ENCODE measurements around the gene CASTOR1.
A peak's percentile ranks its signal among the peaks of the same experiment; 100 is the strongest.

The CASTOR1 gene

GRCh38 chr22:30332994-30333706 is 43.8 kb upstream of the CASTOR1 start:
- peaks cover 75 to 93% (median 83%) of the 10 kb centered on the region in 11 experiments for H3K36me3 ChIP-seq
- H4K20me1 ChIP-seq: peaks cover 0 to 58% (median 17%) of the 10 kb centered on the region in 11 experiments; a peak in 13 of 22 replicates
- no peak overlapping the region for H3K9ac ChIP-seq
- H3K27ac ChIP-seq: no peak overlapping the region
- no peaks in the 10 kb centered on the region for H3K27me3 ChIP-seq
- no peak overlapping the region for H3K4me3 ChIP-seq
- TF ChIP-seq Cebpa-rat (IDR thresholded peaks at IDR 0.05): no peak
- peaks cover 0 to under 1% (median 0%) of the 10 kb centered on the region in 10 experiments; a peak in 1 of 20 replicates for H3K4me1 ChIP-seq
- no peak overlapping the region for H3K4me2 ChIP-seq
- H3K9me3 ChIP-seq (replicated peaks in 1 of 11): no peaks in the 10 kb centered on the region

- TF ChIP-seq Cebpa-rat (IDR thresholded peaks at IDR 0.05): no peak
- H3K4me2 ChIP-seq: no peak overlapping the region
- H3K9me3 ChIP-seq (replicated peaks in 1 of 11): no peaks in the 10 kb centered on the region
- peaks cover 0 to 52% (median 17%) of the 10 kb centered on the region in 11 experiments; a peak in 13 of 22 replicates for H4K20me1 ChIP-seq
- no peak overlapping the region for H3K4me3 ChIP-seq
- no peak overlapping the region for H3K9ac ChIP-seq
- peaks cover 69 to 87% (median 77%) of the 10 kb centered on the region in 11 experiments for H3K36me3 ChIP-seq
- H3K4me1 ChIP-seq: peaks cover 3 to 6% (median 4%) of the 10 kb centered on the region in 10 experiments; a peak in 18 of 20 replicates
- H3K27me3 ChIP-seq: no peaks in the 10 kb centered on the region
- no peak overlapping the region for H3K27ac ChIP-seq
Measured at GRCh38 chr22:30332551-30332950, 43.2 kb upstream of the CASTOR1 start.

- H3K27ac ChIP-seq: no peak overlapping the region
- H3K4me1 ChIP-seq: peaks cover 32 to 39% (median 36%) of the 10 kb centered on the region in 10 experiments
- no peak overlapping the region for H3K9ac ChIP-seq
- H3K4me3 ChIP-seq: no peak overlapping the region
- no peaks in the 10 kb centered on the region for H3K27me3 ChIP-seq
- peaks cover 0 to 34% (median 14%) of the 10 kb centered on the region in 11 experiments; a peak in 11 of 22 replicates for H4K20me1 ChIP-seq
- peaks cover 29 to 47% (median 37%) of the 10 kb centered on the region in 11 experiments for H3K36me3 ChIP-seq
- TF ChIP-seq Cebpa-rat (IDR thresholded peaks at IDR 0.05): no peak
- H3K9me3 ChIP-seq (replicated peaks in 1 of 11): no peaks in the 10 kb centered on the region
- no peak overlapping the region for H3K4me2 ChIP-seq
Measured at GRCh38 chr22:30328466-30329049, 39.3 kb upstream of the CASTOR1 start.

- TF ChIP-seq Cebpa-rat (IDR thresholded peaks at IDR 0.05): no peak
- Histone ChIP-seq H3K27me3 (no peaks in the 10 kb centered on the region), H3K4me1 (peaks cover 36 to 43% (median 38%) of the 10 kb centered on the region in 10 experiments), H4K20me1 (peaks cover 0 to 29% (median 10%) of the 10 kb centered on the region in 11 experiments; a peak in 12 of 22 replicates), H3K4me2 (peak overlapping the region; percentile 79 to 95 (median 84); a peak in 15 of 22 replicates), H3K4me3 (0 out of 20 replicates have a peak overlapping the region, but pooled peaks of 1 of the 10 experiments have one; percentile 78), H3K36me3 (peaks cover 23 to 40% (median 30%) of the 10 kb centered on the region in 11 experiments), H3K9ac (peak overlapping the region in 1 of 11 experiments; percentile 69; a peak in 1 of 22 replicates), H3K9me3 (replicated peaks in 1 of 11) (no peaks in the 10 kb centered on the region), H3K27ac (peak overlapping the region in 1 of 11 experiments; percentile 51; a peak in 1 of 22 replicates)
Measured at GRCh38 chr22:30327864-30328345, 38.6 kb upstream of the CASTOR1 start.

GRCh38 chr22:30326706-30327362 is 37.5 kb upstream of the CASTOR1 start, which contains the start of gene TBC1D10A:
TSS of gene TBC1D10A (minus strand) at chr22:30326941. CDS start at chr22:30326881, 60 bp downstream.
- H4K20me1 ChIP-seq: peaks cover 0 to 21% (median 10%) of the 10 kb centered on the region in 11 experiments; a peak in 11 of 22 replicates
- peaks cover 14 to 33% (median 20%) of the 10 kb centered on the region in 11 experiments for H3K36me3 ChIP-seq
- H3K27ac ChIP-seq: peak within 1 kb of the TSS; percentile 73 to 84 (median 79)
- H3K4me2 ChIP-seq: peak within 1 kb of the TSS; percentile 84 to 100 (median 95)
- no peaks in the 10 kb centered on the region for H3K27me3 ChIP-seq
- no peak for TF ChIP-seq Cebpa-rat (IDR thresholded peaks at IDR 0.05)
- no peaks in the 10 kb centered on the region for H3K9me3 ChIP-seq (replicated peaks in 1 of 11)
- peak within 1 kb of the TSS; percentile 81 to 89 (median 86) for H3K9ac ChIP-seq
- peak within 1 kb of the TSS; percentile 72 to 90 (median 80) for H3K4me3 ChIP-seq
- H3K4me1 ChIP-seq: peaks cover 41 to 52% (median 48%) of the 10 kb centered on the region in 10 experiments

- Histone ChIP-seq H3K27ac (peak overlapping the region; percentile 73 to 84 (median 79)), H3K4me3 (peak overlapping the region; percentile 72 to 90 (median 80)), H3K4me1 (peaks cover 47 to 57% (median 53%) of the 10 kb centered on the region in 10 experiments), H3K9me3 (replicated peaks in 1 of 11) (no peaks in the 10 kb centered on the region), H3K36me3 (peaks cover 10 to 33% (median 18%) of the 10 kb centered on the region in 11 experiments; a peak in 21 of 22 replicates), H3K27me3 (no peaks in the 10 kb centered on the region), H4K20me1 (peaks cover 0 to 24% (median 11%) of the 10 kb centered on the region in 11 experiments; a peak in 13 of 22 replicates), H3K4me2 (peak overlapping the region; percentile 84 to 100 (median 95)), H3K9ac (peak overlapping the region; percentile 81 to 89 (median 86))
- TF ChIP-seq Cebpa-rat (IDR thresholded peaks at IDR 0.05): no peak
Measured at GRCh38 chr22:30326255-30326705, 37.0 kb upstream of the CASTOR1 start.

- peak overlapping the region; percentile 23 to 84 (median 79); a peak in 18 of 22 replicates for H3K27ac ChIP-seq
- peaks cover 50 to 62% (median 57%) of the 10 kb centered on the region in 10 experiments for H3K4me1 ChIP-seq
- H3K4me2 ChIP-seq: peak overlapping the region; percentile 84 to 100 (median 95)
- no peak for TF ChIP-seq Cebpa-rat (IDR thresholded peaks at IDR 0.05)
- H4K20me1 ChIP-seq: peaks cover 0 to 29% (median 11%) of the 10 kb centered on the region in 11 experiments; a peak in 14 of 22 replicates
- peak overlapping the region; percentile 81 to 89 (median 86) for H3K9ac ChIP-seq
- H3K9me3 ChIP-seq (replicated peaks in 1 of 11): no peaks in the 10 kb centered on the region
- peaks cover 6 to 33% (median 18%) of the 10 kb centered on the region in 11 experiments; a peak in 21 of 22 replicates for H3K36me3 ChIP-seq
- H3K27me3 ChIP-seq: no peaks in the 10 kb centered on the region
- H3K4me3 ChIP-seq: peak overlapping the region; percentile 72 to 90 (median 80)
Measured at GRCh38 chr22:30325724-30326254, 36.5 kb upstream of the CASTOR1 start.
